Muscle layer of colon (tissue), 2 donors: ENCODE measurements around the gene ANKS1A.

ENCODE experiments used
- H3K27ac ChIP-seq: one replicate; pipeline ENCODE4 v1.7.0; 2013; ENCODE audit warnings: low read depth, mild to moderate bottlenecking, low read length, moderate library complexity
- H3K27me3 ChIP-seq, 2 donors: one replicate each; pipeline ENCODE4 v1.7.0; 2013; ENCODE audit warnings: low read length in 2 of 2, mild to moderate bottlenecking in 2 of 2; ENCODE audit not compliant: insufficient read depth in 2 of 2, control insufficient read depth in 1 of 2
- H3K36me3 ChIP-seq: one replicate; pipeline ENCODE4 v1.7.0; 2013; ENCODE audit warnings: mild to moderate bottlenecking, low read length; ENCODE audit not compliant: insufficient read depth
- H3K4me1 ChIP-seq: one replicate; pipeline ENCODE4 v1.7.0; 2013; ENCODE audit warnings: mild to moderate bottlenecking, low read length; ENCODE audit not compliant: insufficient read depth
- H3K4me3 ChIP-seq, 2 donors: one replicate each; pipeline ENCODE4 v1.7.0; 2013; ENCODE audit warnings: low read length in 2 of 2, low read depth in 1 of 2, mild to moderate bottlenecking in 1 of 2, moderate library complexity in 1 of 2
- H3K9ac ChIP-seq: one replicate; pipeline ENCODE4 v1.7.0; 2013; ENCODE audit warnings: low read length
- H3K9me3 ChIP-seq: one replicate; pipeline ENCODE4 v1.7.0; 2013; ENCODE audit warnings: mild to moderate bottlenecking, low read length
- donor health status: abdominal sarcoma.
- donor health status: Adenocarcinoma of cecum.

Gene ANKS1A

GRCh38 chr6:35046862-35047261 is 157.8 kb downstream of the ANKS1A start:
- no peaks in the 10 kb centered on the region for H3K9me3 ChIP-seq
- H3K27me3 ChIP-seq = no peaks in the 10 kb centered on the region
- H3K9ac ChIP-seq = peak overlapping the region; percentile 51
- peak overlapping the region; percentile 88 for H3K27ac ChIP-seq
- H3K4me3 ChIP-seq = no peak overlapping the region
- peaks cover 95% of the 10 kb centered on the region for H3K4me1 ChIP-seq
- no peaks in the 10 kb centered on the region for H3K36me3 ChIP-seq

- Histone ChIP-seq H3K27ac (peak overlapping the region; percentile 88), H3K36me3 (no peaks in the 10 kb centered on the region), H3K9ac (peak overlapping the region; percentile 51), H3K27me3 (no peaks in the 10 kb centered on the region), H3K4me1 (peaks cover 99% of the 10 kb centered on the region), H3K4me3 (peak overlapping the region in 1 of 2 donors; percentile 30), H3K9me3 (no peaks in the 10 kb centered on the region)
Observed at GRCh38 chr6:35047265-35048011, 158.4 kb downstream of the ANKS1A start.

GRCh38 chr6:35048031-35048613 is 159.1 kb downstream of the ANKS1A start:
- H3K4me1 ChIP-seq = peaks cover 97% of the 10 kb centered on the region
- H3K9me3 ChIP-seq = no peaks in the 10 kb centered on the region
- peak overlapping the region; percentile 88 for H3K27ac ChIP-seq
- no peaks in the 10 kb centered on the region for H3K27me3 ChIP-seq
- peak overlapping the region; percentile 15 to 30 for H3K4me3 ChIP-seq
- H3K36me3 ChIP-seq = no peaks in the 10 kb centered on the region
- H3K9ac ChIP-seq = peak overlapping the region; percentile 51

- peak overlapping the region; percentile 51 for H3K9ac ChIP-seq
- H3K4me1 ChIP-seq = peaks cover 97% of the 10 kb centered on the region
- H3K4me3 ChIP-seq = peak overlapping the region; percentile 15 to 30
- no peaks in the 10 kb centered on the region for H3K27me3 ChIP-seq
- H3K36me3 ChIP-seq = peaks cover 3% of the 10 kb centered on the region
- H3K27ac ChIP-seq = peak overlapping the region; percentile 88
- no peaks in the 10 kb centered on the region for H3K9me3 ChIP-seq
Observed at GRCh38 chr6:35048631-35049083, 159.6 kb downstream of the ANKS1A start.

GRCh38 chr6:35049156-35049735 is 160.2 kb downstream of the ANKS1A start:
- Histone ChIP-seq H3K36me3 (peaks cover 8% of the 10 kb centered on the region), H3K9ac (peak overlapping the region; percentile 51), H3K4me3 (peak overlapping the region in 1 of 2 donors; percentile 30), H3K27me3 (no peaks in the 10 kb centered on the region), H3K9me3 (no peaks in the 10 kb centered on the region), H3K27ac (peak overlapping the region; percentile 88), H3K4me1 (peaks cover 97% of the 10 kb centered on the region)

GRCh38 chr6:35049900-35050756 is 161.1 kb downstream of the ANKS1A start:
- Histone ChIP-seq H3K36me3 (peaks cover 17% of the 10 kb centered on the region), H3K27ac (peak overlapping the region; percentile 88), H3K4me3 (peak overlapping the region in 1 of 2 donors; percentile 30), H3K4me1 (peaks cover 92% of the 10 kb centered on the region), H3K27me3 (no peaks in the 10 kb centered on the region), H3K9me3 (no peaks in the 10 kb centered on the region), H3K9ac (peak overlapping the region; percentile 51)

GRCh38 chr6:35050757-35051330 is 161.8 kb downstream of the ANKS1A start:
- Histone ChIP-seq H3K9ac (no peak overlapping the region), H3K27me3 (no peaks in the 10 kb centered on the region), H3K36me3 (peaks cover 21% of the 10 kb centered on the region), H3K4me3 (no peak overlapping the region), H3K27ac (peak overlapping the region; percentile 88), H3K9me3 (no peaks in the 10 kb centered on the region), H3K4me1 (peaks cover 85% of the 10 kb centered on the region)

GRCh38 chr6:35051396-35051795 is 162.3 kb downstream of the ANKS1A start:
- H3K4me1 ChIP-seq = peaks cover 79% of the 10 kb centered on the region
- H3K9me3 ChIP-seq = no peaks in the 10 kb centered on the region
- peaks cover 26% of the 10 kb centered on the region for H3K36me3 ChIP-seq
- no peak overlapping the region for H3K9ac ChIP-seq
- H3K4me3 ChIP-seq = no peak overlapping the region
- H3K27me3 ChIP-seq = no peaks in the 10 kb centered on the region
- peak overlapping the region; percentile 88 for H3K27ac ChIP-seq

- Histone ChIP-seq H3K36me3 (peaks cover 29% of the 10 kb centered on the region), H3K27me3 (no peaks in the 10 kb centered on the region), H3K9ac (no peak overlapping the region), H3K27ac (peak overlapping the region; percentile 88), H3K4me3 (no peak overlapping the region), H3K9me3 (no peaks in the 10 kb centered on the region), H3K4me1 (peaks cover 72% of the 10 kb centered on the region)
Observed at GRCh38 chr6:35051997-35052583, 163.0 kb downstream of the ANKS1A start.

- Histone ChIP-seq H3K36me3 (peaks cover 29% of the 10 kb centered on the region), H3K9me3 (no peaks in the 10 kb centered on the region), H3K9ac (peak overlapping the region; percentile 35), H3K4me1 (peaks cover 70% of the 10 kb centered on the region), H3K4me3 (no peak overlapping the region), H3K27ac (peak overlapping the region; percentile 82), H3K27me3 (no peaks in the 10 kb centered on the region)
Observed at GRCh38 chr6:35052694-35053565, 163.9 kb downstream of the ANKS1A start.
